Fibroblast of mammary gland (primary cell): ENCODE measurements around the gene GNG11.

ENCODE experiments used
- DNase-seq: peaks from one replicate; pipeline ENCODE4 v3.0.0-alpha.2; 2010; ENCODE audit warnings: low read depth
- H3K4me3 ChIP-seq: 2 replicates; pipeline ENCODE4 v1.5.1; 2011; ENCODE audit warnings: low read depth, mild to moderate bottlenecking, low read length, moderate library complexity; ENCODE audit not compliant: control insufficient read depth
- CTCF ChIP-seq: conservative IDR thresholded peaks from 2 replicates; pipeline ENCODE4 v1.5.1; 2011; ENCODE audit warnings: low read depth, low read length, inconsistent platforms; ENCODE audit not compliant: control insufficient read depth, insufficient read depth

Gene GNG11

DNA sequence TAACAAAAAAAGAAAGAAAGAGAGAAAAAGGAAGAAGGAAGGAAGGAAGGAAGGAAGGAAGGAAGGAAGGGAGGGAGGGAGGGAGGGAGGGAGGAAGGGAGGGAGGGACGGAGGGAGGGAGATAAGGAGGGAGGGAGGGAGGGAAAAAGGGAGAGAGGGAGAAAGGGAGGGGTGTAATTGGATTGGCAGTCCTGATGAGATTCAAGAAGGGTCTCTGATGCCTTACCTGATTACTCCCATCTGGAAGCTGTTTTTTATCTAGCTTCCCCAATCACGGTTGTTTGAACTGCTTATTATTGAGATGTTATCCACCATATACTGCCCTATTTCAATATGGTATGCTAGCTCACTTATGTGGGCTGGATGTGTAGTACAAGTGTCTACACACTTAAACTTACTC lies 27.3 kb downstream of the GNG11 start:
- H3K4me3 ChIP-seq: no peak overlapping the region
- TF ChIP-seq CTCF: no peak
- DNase-seq: no peak

DNA sequence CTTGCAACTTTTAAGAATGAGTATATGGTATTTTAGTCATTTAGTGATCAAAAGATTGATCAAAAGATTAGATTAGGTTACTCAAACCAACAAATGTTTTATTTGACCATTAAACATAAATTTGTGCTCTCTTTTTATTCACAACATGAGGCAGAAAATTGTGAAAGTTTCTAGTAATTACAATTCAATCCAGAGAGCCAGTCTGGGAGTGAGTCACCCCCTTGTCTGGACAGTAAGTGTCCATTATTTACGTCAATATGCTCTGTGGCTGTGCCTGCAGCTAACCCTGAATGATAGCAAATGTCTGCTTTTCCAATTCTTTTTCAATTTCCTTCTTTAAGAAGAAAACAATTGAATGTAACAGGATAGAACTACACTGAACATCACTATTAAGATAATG lies 27.9 kb downstream of the GNG11 start:
- H3K4me3 ChIP-seq: no peak overlapping the region
- DNase-seq: peak; percentile 92
- no peak for TF ChIP-seq CTCF

DNA sequence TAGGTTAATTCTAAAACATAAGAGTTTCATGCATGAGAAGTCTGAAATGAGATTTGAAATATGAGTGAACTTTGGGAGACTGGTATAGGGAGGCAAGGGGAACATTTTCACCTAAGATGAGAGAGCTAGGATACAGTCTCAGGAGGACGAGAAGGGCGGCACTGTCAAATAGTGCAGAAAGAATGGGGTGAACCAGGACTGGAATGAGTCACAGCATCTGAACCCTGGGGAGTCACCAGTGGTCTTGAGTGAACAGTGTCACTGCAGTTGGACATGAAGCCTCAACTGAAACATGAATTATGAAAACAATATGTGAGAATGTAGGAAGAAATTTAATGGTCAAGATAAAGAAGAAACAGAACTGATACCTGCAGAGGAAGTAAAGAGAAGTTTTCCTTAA lies 33.8 kb downstream of the GNG11 start:
- H3K4me3 ChIP-seq: no peak overlapping the region
- no peak for DNase-seq
- TF ChIP-seq CTCF: no peak

GRCh38 chr7:93957767-93958166 lies 36.2 kb downstream of the GNG11 start:
- H3K4me3 ChIP-seq: no peak overlapping the region
- DNase-seq: no peak
- TF ChIP-seq CTCF: no peak

DNA sequence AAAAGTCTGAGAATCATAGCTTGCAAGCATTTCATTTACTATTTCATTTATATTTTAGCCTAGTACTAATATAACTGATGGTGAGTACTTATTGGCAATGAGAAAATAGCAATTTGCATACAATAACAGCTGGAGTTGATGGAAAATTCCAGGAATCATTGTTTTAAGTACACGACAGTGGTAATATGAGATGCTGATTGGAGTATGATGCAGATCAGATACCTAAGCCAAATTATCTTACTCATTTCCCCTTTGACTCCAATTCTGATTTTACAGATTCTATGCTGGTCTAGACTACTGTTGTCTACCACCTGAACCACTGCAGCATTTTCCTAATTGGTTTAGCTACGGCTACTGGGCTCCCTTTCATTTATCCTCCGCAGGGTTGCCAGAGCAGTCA lies 36.7 kb downstream of the GNG11 start:
- H3K4me3 ChIP-seq: no peak overlapping the region
- no peak for TF ChIP-seq CTCF
- DNase-seq: peak; percentile 81

- TF ChIP-seq CTCF: no peak
- no peak overlapping the region for H3K4me3 ChIP-seq
- no peak for DNase-seq
Observed at GRCh38 chr7:93958651-93959050, 37.1 kb downstream of the GNG11 start.

DNA sequence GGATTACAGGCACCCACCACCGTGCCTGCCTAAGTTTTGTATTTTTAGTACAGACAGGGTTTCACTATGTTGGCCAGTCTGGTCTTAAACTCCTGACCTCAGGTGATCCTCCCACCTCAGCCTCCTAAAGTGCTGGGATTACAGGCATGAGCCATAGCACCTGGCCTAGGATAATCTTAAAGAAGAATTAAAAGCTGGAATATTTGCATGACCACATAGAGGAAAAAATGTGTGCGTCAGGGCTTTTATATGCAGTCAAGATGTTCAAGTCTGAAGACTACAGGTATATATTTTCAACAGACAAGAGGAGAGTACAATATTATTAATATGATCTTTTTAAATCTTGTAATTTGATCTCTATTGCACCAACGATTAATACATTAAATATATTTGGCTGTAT lies 39.5 kb downstream of the GNG11 start:
- TF ChIP-seq CTCF: no peak
- DNase-seq: no peak

More for the DNA sequence above, 39.5 kb downstream of the GNG11 start:
- H3K4me3 ChIP-seq: no peak overlapping the region
